UCSD-AML1 (cell line): ENCODE data around the gene SLC16A4.

Experiments
- DNase-seq: peaks from one replicate; lab custom pipeline; 2025; ENCODE audit not compliant: unreplicated experiment; lab: John Stamatoyannopoulos, UW

SLC16A4 gene

GRCh38 chr1:110335265-110335664 is 55.6 kb downstream of the SLC16A4 start:
- no peak for DNase-seq

- no peak for DNase-seq
These were observed 62.1 kb downstream of the SLC16A4 start for GRCh38 chr1:110328700-110329099.

- DNase-seq = no peak
These were observed 62.6 kb downstream of the SLC16A4 start for GRCh38 chr1:110328274-110328673.

- DNase-seq = no peak
These were observed 64.0 kb downstream of the SLC16A4 start for GRCh38 chr1:110326826-110327225.

- no peak for DNase-seq
These were observed 66.2 kb downstream of the SLC16A4 start for GRCh38 chr1:110324667-110325066.

- DNase-seq = no peak
These were observed 69.0 kb downstream of the SLC16A4 start for GRCh38 chr1:110321846-110322245.

GRCh38 chr1:110321045-110321444 is 69.8 kb downstream of the SLC16A4 start:
- DNase-seq = no peak

- DNase-seq = no peak
These were observed 70.7 kb downstream of the SLC16A4 start for GRCh38 chr1:110320168-110320518.

GRCh38 chr1:110319332-110320167 is 71.3 kb downstream of the SLC16A4 start:
- no peak for DNase-seq

GRCh38 chr1:110318046-110318445 is 72.8 kb downstream of the SLC16A4 start:
- no peak for DNase-seq

GRCh38 chr1:110316735-110317134 is 74.1 kb downstream of the SLC16A4 start:
- no peak for DNase-seq
